GM18861 (cell line): ENCODE data around the gene PPP2R5C.
A peak's percentile ranks its signal among the peaks of the same experiment; 100 is the strongest.

ENCODE experiments used
- ATAC-seq: cut with Tn5 transposase; IDR thresholded peaks from one replicate; pipeline ENCODE4 v1.9.1; 2021; ENCODE audit not compliant: unreplicated experiment

Gene PPP2R5C

GRCh38 chr14:101838476-101838875, 77.0 kb downstream of the PPP2R5C start:
- ATAC-seq, result no peak

GRCh38 chr14:101839236-101839635, 77.7 kb downstream of the PPP2R5C start:
- ATAC-seq, result peak; percentile 33

DNA sequence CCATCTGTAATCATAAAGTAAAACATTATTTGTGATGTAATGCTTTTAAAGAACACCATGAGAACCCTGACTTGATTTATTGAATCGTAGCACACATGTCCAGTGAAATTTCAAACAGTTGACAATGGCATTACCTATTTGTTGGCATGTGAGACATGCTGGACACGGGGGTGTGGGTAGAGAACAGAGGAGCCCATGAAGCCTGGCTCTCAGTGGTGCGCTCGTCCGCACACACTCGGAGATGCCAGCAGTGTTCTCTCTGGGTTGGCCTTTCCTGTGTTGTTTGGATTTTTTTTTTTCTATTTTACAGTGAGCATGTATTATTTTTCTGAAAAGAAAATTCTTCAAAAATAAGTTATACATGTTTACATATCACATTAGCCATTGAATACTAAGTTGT, 78.2 kb downstream of the PPP2R5C start:
- no peak for ATAC-seq

DNA sequence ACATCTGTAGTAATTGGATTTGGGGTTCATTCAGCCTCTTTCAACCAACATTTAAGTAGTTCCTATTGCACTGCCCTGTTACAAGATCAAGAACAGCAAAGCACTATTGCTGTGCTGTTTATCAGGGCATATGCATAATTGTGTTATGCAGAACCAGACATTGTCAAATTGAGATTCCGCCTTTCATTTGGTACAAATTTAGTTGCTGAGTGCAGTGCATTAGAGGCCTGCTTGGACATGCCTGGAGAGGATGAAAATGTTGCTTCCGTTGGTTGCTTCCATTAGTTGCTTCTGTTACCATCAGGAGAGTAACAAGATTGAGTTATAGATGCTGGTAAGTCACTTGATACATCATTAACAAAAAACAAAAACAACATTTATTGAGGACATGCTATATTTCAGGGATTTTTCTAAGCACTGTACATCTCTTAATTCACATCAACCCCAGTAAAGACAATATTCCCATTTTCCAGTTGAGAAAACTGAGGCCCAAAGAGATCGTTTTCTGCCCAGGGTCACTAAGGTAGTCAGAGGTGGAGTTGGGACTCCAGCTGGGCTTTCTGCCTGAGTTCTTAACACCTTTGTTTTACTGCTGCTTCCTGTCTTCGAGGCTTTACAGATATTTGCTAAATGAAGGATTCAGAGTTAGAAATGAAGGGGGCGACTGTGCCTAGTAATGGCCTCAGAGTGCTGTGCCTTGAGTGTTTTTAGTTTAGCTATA, 79.3 kb downstream of the PPP2R5C start:
- ATAC-seq, result no peak

- ATAC-seq, result no peak
Measured at GRCh38 chr14:101843038-101843437, 81.5 kb downstream of the PPP2R5C start.

- ATAC-seq, result peak; percentile 54
Measured at GRCh38 chr14:101843665-101844064, 82.2 kb downstream of the PPP2R5C start.

DNA sequence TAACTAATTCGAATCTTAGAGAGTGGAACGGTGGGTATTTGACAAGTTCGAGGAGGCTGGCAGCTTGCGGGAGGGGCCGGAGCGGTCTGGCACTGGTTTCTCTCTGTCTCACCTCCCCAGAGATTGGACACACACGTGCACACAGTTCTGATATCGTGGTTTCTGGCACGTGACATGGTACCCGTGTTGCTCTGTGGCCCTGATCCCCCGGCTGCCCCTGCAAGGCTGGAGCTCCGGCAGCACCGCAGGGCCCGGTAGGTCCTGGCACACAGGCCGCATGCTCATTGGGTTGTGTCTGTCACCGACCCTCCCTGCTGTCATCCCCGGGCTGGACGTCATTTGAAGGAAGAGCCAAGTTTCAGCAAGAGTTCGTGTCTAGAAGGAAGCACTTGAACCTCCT, 82.7 kb downstream of the PPP2R5C start:
- peak; percentile 27 for ATAC-seq

DNA sequence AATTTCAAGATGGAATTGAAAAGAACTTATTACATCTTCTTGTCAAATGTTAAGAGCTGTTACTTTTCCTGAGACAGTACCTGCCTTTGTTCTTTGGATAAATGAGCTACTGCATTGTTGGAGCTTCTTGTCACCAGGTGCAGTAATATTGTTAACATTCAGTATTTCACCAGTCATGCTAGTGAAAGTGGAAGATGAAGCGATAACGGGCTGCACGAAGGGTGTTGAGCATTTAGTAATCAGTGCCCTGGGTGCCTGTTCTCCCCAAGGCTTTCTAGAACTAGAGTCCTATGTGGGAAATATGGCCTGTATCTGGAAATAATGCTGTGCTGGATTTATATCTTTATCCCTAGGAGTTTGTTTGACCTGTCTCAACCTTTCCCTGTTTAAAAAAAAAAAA, 83.2 kb downstream of the PPP2R5C start:
- ATAC-seq, result no peak

DNA sequence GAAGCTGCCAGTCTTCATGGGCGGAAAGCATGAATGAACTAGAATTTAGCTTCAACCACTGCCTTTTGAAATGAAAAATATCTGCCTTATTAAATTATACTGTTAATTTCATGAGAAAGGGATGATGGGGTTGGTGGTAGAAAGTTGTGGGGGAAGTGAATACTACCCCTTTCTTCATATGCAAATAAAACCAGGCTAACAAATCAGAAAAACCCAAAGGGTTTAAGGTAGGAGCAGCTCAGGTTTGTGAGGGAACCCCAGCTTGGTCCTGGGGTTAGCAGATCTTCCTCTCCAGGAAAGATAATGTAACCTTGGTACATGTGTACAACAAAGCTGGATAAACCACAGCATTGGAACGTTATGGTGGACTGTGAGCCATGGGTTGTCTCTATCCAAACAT, 84.0 kb downstream of the PPP2R5C start:
- ATAC-seq, result no peak

GRCh38 chr14:101845896-101846295, 84.4 kb downstream of the PPP2R5C start:
- ATAC-seq, result no peak

- ATAC-seq, result peak; percentile 70
Measured at GRCh38 chr14:101849125-101849524, 87.6 kb downstream of the PPP2R5C start.

- ATAC-seq, result no peak
Measured at GRCh38 chr14:101849640-101850039, 88.1 kb downstream of the PPP2R5C start.

DNA sequence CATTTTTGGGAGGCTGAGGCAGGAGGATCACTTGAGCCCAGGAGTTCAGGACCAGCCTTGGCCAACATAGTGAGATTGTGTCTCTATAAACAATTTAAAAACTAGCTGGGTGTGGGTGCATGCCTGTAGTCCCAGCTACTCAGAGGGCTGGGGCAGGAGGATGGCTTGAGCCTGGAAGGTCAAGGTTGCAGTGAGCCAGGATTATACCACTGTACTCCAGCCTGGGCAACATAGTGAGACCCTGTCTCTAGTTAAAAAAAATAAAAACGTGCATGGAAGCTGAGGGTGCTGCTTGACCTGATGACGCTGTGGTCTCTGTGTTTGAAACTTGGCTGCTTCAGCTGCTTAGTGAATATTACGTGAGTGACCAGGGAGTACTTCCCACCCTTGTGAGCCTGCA, 89.7 kb downstream of the PPP2R5C start:
- no peak for ATAC-seq

DNA sequence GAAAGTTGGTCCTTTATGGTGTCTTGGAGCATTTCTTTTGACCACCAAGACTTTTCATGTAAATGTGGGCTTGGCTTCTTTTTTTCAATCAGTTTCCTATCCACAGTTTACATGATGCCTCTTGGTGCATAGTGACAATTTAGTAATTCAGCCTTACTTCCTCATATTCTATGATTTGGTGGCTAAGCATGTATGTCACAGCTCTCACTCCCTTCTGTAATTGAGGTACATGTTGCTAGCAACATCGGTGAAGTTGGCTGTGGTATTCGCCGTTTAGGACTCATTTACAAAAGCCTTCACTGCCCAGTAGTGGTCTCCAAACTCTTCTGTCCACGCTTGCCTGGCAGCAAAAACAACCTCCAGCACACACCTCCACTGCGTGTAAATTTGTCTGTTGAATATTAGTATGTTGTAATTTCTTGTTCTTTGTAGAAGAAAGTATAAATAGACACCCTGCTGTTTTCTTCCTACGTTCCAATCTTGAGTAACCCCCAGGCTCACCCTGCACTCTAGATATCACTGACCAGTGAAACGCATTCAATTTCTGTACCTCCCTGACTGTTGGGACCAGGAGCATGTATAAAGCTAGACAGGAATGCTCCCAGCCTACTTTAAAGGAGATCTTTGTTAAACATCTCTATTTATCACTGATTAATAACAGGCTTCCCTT, 90.4 kb downstream of the PPP2R5C start:
- no peak for ATAC-seq

DNA sequence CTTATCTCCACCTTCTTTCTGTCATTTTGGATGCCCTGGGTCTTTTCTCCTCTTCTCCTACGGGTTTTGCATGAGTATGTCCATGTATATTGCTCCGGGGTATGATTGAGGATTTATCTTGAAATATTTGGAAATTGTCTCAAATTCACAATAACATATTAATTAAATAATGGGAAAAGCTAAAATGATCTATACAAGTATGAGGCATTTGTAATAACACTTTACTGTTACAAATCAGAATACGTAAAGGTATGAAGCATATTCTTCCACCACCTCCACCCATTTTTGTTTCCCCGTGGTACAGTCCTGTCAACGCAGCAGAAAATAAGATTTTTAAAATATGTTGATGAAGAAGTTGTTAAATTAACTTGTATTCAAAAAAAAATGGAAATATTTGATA, 91.3 kb downstream of the PPP2R5C start:
- ATAC-seq, result no peak

DNA sequence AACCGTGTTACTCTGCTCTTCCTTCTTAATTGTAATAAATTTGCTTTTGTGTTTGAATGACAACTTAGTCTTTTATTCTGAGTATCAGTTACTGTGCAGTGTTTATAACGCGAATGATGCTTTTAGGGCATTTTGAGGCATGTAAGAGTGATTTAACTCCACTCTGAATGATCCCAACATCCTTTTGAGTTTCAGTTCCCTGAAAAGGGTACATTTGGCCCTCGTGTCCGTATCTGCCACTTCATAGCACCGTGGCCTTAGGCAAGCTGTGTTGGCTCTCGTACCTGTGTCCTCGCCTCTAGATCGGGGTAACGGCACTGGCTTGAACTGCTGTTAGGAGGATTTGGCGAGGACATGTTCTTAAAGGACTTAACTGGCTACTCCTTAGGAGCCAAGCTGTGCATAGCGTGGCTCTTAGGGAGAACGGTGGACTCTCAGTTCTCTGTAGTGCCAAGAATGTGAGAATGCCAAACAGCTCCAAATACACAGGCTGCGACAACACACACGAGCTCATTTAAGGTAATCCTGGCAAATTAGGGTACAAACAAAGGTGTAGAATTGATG, 92.0 kb downstream of the PPP2R5C start:
- ATAC-seq, result no peak

GRCh38 chr14:101854366-101854765, 92.9 kb downstream of the PPP2R5C start:
- ATAC-seq, result no peak

DNA sequence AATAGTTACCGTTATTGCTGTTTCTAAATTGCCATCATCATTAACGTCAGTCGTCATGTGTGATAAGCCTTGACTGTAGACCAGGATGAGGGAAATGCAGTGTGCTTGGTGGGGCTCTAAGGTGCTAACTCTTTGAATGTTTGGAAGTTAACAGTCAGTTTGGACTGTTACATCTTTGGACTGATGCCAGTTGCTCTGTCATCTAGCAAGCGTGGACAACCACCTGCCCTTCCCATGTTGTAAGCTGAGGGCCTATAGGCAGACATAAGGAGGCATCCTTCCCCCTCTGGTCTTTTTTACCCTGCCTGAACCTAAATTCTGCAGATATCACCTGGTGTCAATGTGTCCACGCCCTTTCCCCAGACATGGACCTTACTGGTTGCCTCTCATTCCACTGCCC, 94.4 kb downstream of the PPP2R5C start:
- ATAC-seq, result no peak

- no peak for ATAC-seq
Measured at GRCh38 chr14:101856536-101856935, 95.0 kb downstream of the PPP2R5C start.

DNA sequence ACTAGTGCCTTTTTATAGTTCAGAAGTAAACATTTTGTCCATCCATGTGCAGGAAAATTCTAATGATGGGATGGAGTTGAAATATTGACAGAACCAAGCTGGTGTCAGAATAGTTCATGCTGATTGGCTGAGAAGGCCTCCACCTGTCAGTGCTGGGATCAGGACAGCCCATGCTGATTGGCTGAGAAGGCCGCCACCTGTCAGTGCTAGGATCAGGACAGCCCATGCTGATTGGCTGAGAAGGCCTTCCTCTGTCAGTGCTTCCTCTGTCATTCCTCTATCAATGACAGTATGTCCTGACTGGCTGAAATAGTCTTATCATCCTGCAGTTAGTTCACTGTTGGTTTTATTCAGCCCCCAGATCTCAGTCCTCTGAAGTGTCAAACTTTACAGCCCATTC, 95.7 kb downstream of the PPP2R5C start:
- no peak for ATAC-seq

DNA sequence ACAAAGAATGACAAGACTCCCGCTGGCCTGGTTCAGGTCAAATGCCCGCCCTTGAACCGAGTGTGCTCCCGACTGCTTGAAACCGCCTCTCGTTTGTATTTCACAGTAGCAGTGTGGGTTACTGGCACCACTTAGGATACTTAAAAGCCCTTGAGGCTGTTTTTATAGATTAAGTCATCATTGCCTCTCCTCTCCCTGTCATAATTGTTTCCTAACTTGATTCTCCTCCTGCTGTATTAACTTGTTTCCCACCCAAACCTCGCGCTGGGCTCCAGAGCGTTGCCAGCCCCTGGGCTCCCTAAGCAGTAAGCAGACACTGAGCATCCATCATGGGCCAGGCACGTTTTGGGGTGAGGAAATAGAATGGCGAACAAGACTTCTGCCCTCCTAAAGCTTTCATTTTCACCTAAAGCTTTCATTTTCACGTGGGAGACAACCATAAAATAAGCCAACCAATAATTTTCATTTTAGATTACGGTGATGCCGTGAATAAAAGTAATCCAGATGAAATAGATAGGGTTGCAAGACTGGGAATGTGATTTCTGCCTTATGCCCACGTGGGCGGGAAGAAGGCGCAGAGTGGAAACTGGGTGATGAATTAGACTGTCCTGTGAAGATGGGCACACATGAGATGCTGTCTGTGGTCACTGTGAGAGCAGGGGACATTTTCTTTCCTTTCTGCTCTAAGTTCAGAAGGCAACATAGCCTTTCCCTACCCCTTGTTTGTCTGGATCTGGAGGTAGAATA, 97.5 kb downstream of the PPP2R5C start:
- no peak for ATAC-seq

- ATAC-seq, result no peak
Measured at GRCh38 chr14:101859538-101859902, 98.0 kb downstream of the PPP2R5C start.
